Measurements from ENCODE around the gene ZNF581. TPM values are rescaled to one million over a fixed set of nuclear protein-coding genes. Genes with fewer than 3 reads are reported as not detected.

Gene ZNF581
- total RNA-seq, 1 donor from 2014 or later = 15.5 TPM

DNA sequence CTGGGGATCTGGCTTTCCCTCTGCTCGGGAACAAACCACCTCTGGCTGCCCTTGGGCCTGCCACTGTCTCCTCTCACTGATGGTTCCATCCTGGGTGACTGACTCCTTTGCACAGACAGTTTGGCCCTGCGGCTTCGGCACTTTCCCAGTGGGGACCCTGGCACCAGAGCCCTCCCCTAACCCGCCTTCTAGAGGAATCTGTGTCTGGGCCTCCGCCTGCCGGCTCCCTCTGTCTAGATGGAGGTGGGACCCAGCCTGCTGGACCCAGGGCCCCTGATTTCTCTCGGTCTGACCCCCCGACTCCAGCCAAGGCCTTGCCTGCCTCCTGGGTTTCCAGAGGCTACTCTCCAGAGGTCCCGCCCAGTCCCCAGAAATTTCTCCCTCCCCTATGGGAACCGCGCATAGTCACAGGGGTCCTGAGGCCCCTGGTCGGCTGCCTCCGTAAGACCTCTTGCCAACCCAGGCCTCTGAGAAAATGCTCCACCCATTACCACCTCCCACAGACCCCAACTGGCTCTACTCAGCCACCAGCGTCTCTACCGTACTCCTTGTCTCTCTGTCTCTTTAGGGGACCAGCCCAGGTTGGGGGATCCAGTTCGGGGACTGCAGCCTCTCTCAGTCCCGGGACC, 7.3 kb downstream of the ZNF581 start:
- intact Hi-C loops (cut with DNase I) = no loop called here
- no peak for DNase-seq (ENCODE audit: extremely low spot score in 2 of 2)
- Histone ChIP-seq H3K36me3 (peaks cover 0 to 1% of the 10 kb centered on the region in 2 donors), H3K4me3 (no peak overlapping the region), H3K4me1 (peaks cover 35% of the 10 kb centered on the region), H3K27me3 (no peaks in the 10 kb centered on the region), H3K9me3 (no peaks in the 10 kb centered on the region), H3K27ac (no peak overlapping the region)
- TF ChIP-seq, protein P1, sequence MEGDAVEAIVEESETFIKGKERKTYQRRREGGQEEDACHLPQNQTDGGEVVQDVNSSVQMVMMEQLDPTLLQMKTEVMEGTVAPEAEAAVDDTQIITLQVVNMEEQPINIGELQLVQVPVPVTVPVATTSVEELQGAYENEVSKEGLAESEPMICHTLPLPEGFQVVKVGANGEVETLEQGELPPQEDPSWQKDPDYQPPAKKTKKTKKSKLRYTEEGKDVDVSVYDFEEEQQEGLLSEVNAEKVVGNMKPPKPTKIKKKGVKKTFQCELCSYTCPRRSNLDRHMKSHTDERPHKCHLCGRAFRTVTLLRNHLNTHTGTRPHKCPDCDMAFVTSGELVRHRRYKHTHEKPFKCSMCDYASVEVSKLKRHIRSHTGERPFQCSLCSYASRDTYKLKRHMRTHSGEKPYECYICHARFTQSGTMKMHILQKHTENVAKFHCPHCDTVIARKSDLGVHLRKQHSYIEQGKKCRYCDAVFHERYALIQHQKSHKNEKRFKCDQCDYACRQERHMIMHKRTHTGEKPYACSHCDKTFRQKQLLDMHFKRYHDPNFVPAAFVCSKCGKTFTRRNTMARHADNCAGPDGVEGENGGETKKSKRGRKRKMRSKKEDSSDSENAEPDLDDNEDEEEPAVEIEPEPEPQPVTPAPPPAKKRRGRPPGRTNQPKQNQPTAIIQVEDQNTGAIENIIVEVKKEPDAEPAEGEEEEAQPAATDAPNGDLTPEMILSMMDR (IDR thresholded peaks at IDR 0.05) = no peak
- TF ChIP-seq POLR2A (IDR thresholded peaks at IDR 0.05) = no peak

GRCh38 chr19:55651236-55651635, 7.8 kb downstream of the ZNF581 start:
- peaks cover 40% of the 10 kb centered on the region for H3K4me1 ChIP-seq
- intact Hi-C loops (cut with DNase I) = no loop called here
- no peaks in the 10 kb centered on the region for H3K27me3 ChIP-seq
- no peaks in the 10 kb centered on the region for H3K9me3 ChIP-seq
- H3K27ac ChIP-seq = no peak overlapping the region
- TF ChIP-seq POLR2AphosphoS5 (IDR thresholded peaks at IDR 0.05; ENCODE audit: insufficient read depth in 1 of 2, low read depth in 1 of 2) (no peak), POLR2A (IDR thresholded peaks at IDR 0.05) (no peak)
- TF ChIP-seq, protein P1 (IDR thresholded peaks at IDR 0.05) = no peak
- no peaks in the 10 kb centered on the region for H3K36me3 ChIP-seq
- H3K4me3 ChIP-seq = no peak overlapping the region
- no peak for DNase-seq (ENCODE audit: extremely low spot score in 2 of 2)

- TF ChIP-seq POLR2AphosphoS5 (IDR thresholded peaks at IDR 0.05; ENCODE audit: insufficient read depth in 1 of 2, low read depth in 1 of 2) = no peak
- no peak for TF ChIP-seq POLR2A (IDR thresholded peaks at IDR 0.05)
- TF ChIP-seq, protein P1 (IDR thresholded peaks at IDR 0.05) = no peak
- Histone ChIP-seq H3K36me3 (no peaks in the 10 kb centered on the region), H3K27ac (peak overlapping the region; percentile 100), H3K9me3 (no peaks in the 10 kb centered on the region), H3K4me3 (peak overlapping the region in 1 of 2 donors; percentile 96), H3K27me3 (no peaks in the 10 kb centered on the region), H3K4me1 (peaks cover 47% of the 10 kb centered on the region)
- intact Hi-C loops (cut with DNase I) = no loop called here
- DNase-seq (ENCODE audit: extremely low spot score in 2 of 2) = no peak
These were observed 9.1 kb downstream of the ZNF581 start for GRCh38 chr19:55652311-55653128.

DNA sequence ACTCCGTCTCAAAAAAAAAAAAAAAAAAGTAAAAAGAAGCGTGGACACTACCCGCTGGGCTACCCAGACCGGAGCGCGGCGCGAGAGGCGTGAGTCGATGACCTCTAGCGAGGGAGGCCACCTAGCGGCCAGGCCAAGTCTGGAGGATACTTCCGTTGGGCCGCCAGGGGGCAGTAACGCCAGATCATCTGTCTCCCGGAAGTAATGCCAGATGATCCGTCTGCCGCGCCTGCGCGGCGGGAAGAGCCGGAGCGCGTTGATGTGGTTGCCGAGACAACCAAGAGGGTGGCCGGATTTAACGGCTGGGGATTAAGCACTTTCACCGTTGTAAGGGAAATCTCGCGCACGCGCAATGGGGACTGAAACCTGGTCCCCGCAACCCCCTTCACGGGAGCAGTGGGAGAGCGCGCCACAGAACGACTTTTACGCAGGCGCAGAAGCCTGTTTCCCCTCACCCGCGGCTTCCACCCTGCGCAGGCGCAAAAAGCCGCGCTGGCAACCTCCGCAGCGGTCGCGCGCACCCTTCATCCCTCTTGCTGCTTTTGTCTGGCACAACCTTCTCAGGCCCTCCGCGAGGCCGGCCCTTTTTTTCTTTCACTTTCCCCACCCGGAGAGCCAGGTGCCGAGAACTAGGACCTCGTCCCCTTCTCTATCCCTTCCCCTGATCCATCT, 10.3 kb downstream of the ZNF581 start:
- no peaks in the 10 kb centered on the region for H3K36me3 ChIP-seq
- H3K9me3 ChIP-seq = no peaks in the 10 kb centered on the region
- TF ChIP-seq POLR2A (IDR thresholded peaks at IDR 0.05) (peak in 1 of 2 donors; percentile 81), POLR2AphosphoS5 (IDR thresholded peaks at IDR 0.05; ENCODE audit: insufficient read depth in 1 of 2, low read depth in 1 of 2) (peak; percentile 90 to 99)
- TF ChIP-seq, protein P1 (IDR thresholded peaks at IDR 0.05) = peak; percentile 98 to 100 (median 99)
- H3K27me3 ChIP-seq = no peaks in the 10 kb centered on the region
- peak overlapping the region; percentile 100 for H3K27ac ChIP-seq
- DNase-seq (ENCODE audit: extremely low spot score in 2 of 2) = peak in 1 of 2 donors; percentile 99
- H3K4me1 ChIP-seq = peaks cover 50% of the 10 kb centered on the region
- intact Hi-C loops (cut with DNase I) = no loop called here
- H3K4me3 ChIP-seq = peak overlapping the region; percentile 69 to 96
